Chondrocyte (in vitro differentiated cells): ENCODE measurements around the gene ARHGEF18. TPM values are rescaled to one million over a fixed set of nuclear protein-coding genes. Genes with fewer than 3 reads are reported as not detected.

ENCODE experiments used
- DNase-seq: peaks from one replicate; pipeline ENCODE4 v3.0.0; 2021; ENCODE audit warnings: mixed read lengths, low spot score
- H3K27ac Mint-ChIP-seq: one replicate; pipeline ENCODE4 v1.8.0; 2021; ENCODE audit warnings: mild to moderate bottlenecking, moderate library complexity, mixed read lengths; ENCODE audit not compliant: unreplicated experiment
- H3K27me3 Mint-ChIP-seq: 2 replicates; pipeline ENCODE4 v1.8.0; 2021; ENCODE audit warnings: low read depth, mixed read lengths
- H3K36me3 Mint-ChIP-seq: 2 replicates; pipeline ENCODE4 v1.8.0; 2021; ENCODE audit warnings: low read depth, mixed read lengths
- H3K4me1 Mint-ChIP-seq: 2 replicates; pipeline ENCODE4 v1.8.0; 2021; ENCODE audit warnings: low read depth, mild to moderate bottlenecking, mixed read lengths
- H3K4me3 Mint-ChIP-seq: one replicate; pipeline ENCODE4 v1.8.0; 2021; ENCODE audit warnings: mild to moderate bottlenecking, moderate library complexity, mixed read lengths; ENCODE audit not compliant: unreplicated experiment
- H3K9me3 Mint-ChIP-seq: 2 replicates; pipeline ENCODE4 v1.8.0; 2021; ENCODE audit warnings: low read depth, mixed read lengths
- total RNA-seq: library from RNA; stranded (reverse); gene quantifications from 3 replicates; pipeline ENCODE4 v1.2.1, GENCODE V29; 2021
- TF ChIP-seq, protein P1 (sequence below): fragments of 200-600 bp; sonication (generic); IDR thresholded peaks from 2 replicates; pipeline ENCODE4 v1.5.0; 2021; ENCODE audit warnings: antibody characterized with exemption, mild to moderate bottlenecking, moderate library complexity

The ARHGEF18 gene
- total RNA-seq, 1 donor from 2014 or later = 36.4 TPM

DNA sequence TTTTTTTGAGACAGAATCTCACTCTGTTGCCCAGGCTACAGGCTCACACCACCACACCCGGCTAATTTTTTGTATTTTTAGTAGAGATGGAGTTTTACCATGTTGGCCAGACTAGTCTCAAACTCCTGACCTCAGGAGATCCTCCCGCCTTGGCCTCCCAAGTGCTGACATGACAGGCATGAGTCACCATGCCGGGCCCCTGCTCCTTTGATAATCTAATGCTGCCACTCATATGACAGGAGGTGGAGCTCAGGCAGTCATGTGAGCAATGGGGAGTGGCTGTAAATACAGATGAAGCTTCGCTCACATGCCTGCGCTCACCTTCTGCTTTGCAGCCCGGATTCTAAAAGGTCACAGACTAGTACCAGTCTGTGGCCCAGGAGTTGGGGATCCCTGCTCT, 25.1 kb downstream of the ARHGEF18 start:
- TF ChIP-seq, protein P1, sequence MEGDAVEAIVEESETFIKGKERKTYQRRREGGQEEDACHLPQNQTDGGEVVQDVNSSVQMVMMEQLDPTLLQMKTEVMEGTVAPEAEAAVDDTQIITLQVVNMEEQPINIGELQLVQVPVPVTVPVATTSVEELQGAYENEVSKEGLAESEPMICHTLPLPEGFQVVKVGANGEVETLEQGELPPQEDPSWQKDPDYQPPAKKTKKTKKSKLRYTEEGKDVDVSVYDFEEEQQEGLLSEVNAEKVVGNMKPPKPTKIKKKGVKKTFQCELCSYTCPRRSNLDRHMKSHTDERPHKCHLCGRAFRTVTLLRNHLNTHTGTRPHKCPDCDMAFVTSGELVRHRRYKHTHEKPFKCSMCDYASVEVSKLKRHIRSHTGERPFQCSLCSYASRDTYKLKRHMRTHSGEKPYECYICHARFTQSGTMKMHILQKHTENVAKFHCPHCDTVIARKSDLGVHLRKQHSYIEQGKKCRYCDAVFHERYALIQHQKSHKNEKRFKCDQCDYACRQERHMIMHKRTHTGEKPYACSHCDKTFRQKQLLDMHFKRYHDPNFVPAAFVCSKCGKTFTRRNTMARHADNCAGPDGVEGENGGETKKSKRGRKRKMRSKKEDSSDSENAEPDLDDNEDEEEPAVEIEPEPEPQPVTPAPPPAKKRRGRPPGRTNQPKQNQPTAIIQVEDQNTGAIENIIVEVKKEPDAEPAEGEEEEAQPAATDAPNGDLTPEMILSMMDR = no peak
- no peak for DNase-seq
- H3K4me3 Mint-ChIP-seq = no peak overlapping the region
- H3K9me3 Mint-ChIP-seq = no peaks in the 10 kb centered on the region
- H3K27ac Mint-ChIP-seq = no peak overlapping the region
- H3K36me3 Mint-ChIP-seq = no peaks in the 10 kb centered on the region
- H3K4me1 Mint-ChIP-seq = peaks cover under 1% of the 10 kb centered on the region
- peaks cover under 1% of the 10 kb centered on the region for H3K27me3 Mint-ChIP-seq

DNA sequence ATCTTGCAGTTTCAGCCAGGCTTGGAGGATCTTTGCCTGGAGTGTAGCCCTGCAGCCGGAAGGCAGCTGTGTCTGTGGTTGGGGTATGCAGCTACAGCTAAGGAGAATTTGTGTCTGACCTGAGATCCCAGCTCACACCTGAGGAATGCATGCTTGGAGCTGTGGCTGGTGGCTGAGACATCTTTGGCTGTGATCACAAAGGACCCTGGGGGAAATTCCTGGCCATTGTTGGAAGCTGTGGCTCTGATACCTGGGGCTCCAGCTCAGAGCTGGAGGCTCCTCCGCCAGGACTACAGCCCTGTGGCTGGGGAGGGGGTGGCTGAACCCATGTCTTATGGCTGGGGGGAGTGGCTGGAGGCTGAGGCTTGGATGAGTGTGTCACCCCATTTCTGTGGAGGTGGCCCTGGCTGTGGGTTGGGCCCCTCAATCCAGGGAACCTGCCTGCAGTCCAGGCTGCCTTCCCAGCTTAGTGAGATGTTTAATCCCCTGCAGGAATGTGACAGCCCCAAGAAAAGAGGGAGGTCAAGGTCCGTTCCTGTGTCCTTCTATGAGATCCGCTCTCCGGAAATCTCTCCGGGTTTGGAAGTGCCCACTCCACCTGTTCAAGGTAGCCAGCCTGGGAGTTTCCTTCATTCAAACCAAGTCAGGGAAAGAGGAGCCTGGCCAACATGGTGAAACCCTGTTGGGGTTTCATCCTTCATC, 27.6 kb downstream of the ARHGEF18 start:
- H3K36me3 Mint-ChIP-seq = no peaks in the 10 kb centered on the region
- no peak overlapping the region for H3K4me3 Mint-ChIP-seq
- no peaks in the 10 kb centered on the region for H3K4me1 Mint-ChIP-seq
- TF ChIP-seq, protein P1 = no peak
- no peaks in the 10 kb centered on the region for H3K27me3 Mint-ChIP-seq
- DNase-seq = no peak
- no peaks in the 10 kb centered on the region for H3K9me3 Mint-ChIP-seq
- H3K27ac Mint-ChIP-seq = no peak overlapping the region

DNA sequence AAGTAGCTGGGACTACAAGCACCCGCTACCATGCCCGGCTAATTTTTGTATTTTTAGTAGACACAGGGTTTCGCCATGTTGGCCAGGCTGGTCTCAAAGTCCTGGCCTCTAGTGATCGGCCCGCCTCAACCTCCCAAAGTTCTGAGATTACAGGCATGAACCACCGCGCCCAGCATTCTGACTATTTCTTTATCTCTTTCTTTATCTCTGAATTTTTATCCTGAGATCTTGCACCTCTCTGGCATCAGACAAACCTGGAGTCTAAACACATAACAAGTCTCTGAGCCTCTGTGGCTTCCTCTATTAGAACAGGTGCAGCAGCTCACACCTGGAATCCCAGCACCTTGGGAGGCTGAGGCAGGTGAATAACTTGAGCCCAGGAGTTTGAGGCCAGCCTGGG, 28.5 kb downstream of the ARHGEF18 start:
- DNase-seq = no peak
- no peaks in the 10 kb centered on the region for H3K36me3 Mint-ChIP-seq
- TF ChIP-seq, protein P1 = no peak
- H3K9me3 Mint-ChIP-seq = no peaks in the 10 kb centered on the region
- no peaks in the 10 kb centered on the region for H3K4me1 Mint-ChIP-seq
- H3K27ac Mint-ChIP-seq = no peak overlapping the region
- no peaks in the 10 kb centered on the region for H3K27me3 Mint-ChIP-seq
- no peak overlapping the region for H3K4me3 Mint-ChIP-seq

DNA sequence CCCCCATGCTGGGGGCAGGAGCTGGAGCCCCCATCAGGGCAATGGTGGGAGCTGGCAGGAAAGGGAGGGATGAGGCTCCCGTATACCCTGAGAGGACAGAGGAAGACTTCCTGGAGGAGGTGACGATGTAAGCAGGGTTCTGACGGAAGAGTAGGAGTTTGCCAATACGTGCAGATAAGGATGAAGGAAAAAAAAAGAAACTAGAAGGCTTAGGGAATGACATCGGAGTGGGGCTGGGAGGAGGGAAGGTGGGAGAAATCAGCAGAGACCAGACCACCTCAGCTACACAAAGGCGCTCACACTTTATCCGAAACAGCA, 32.3 kb downstream of the ARHGEF18 start:
- no peaks in the 10 kb centered on the region for H3K4me1 Mint-ChIP-seq
- H3K36me3 Mint-ChIP-seq = no peaks in the 10 kb centered on the region
- peaks cover 3% of the 10 kb centered on the region for H3K27me3 Mint-ChIP-seq
- H3K9me3 Mint-ChIP-seq = no peaks in the 10 kb centered on the region
- H3K4me3 Mint-ChIP-seq = no peak overlapping the region
- DNase-seq = no peak
- TF ChIP-seq, protein P1 = no peak
- no peak overlapping the region for H3K27ac Mint-ChIP-seq

DNA sequence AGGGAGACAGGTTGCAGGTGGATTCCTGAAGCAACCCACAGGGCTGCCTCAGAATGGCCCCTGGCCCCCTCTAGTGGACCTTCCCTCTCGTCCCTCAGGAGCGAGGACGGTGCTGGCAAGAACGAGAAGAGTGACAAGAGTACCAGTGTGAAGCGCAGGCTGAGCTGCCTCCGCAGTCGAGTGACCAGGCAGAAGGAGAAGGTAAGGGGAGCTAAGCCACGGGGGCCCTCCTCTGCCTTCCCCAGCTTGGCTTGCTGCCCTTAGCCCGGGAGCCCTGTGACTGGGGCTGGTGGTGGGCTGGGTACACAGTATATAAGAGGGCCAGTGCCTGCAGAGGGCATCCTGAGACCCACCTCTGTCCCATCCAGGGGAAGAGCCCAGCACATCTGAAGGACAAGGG, 34.0 kb downstream of the ARHGEF18 start:
- Mint-ChIP-seq H3K4me1 (no peaks in the 10 kb centered on the region), H3K9me3 (no peaks in the 10 kb centered on the region), H3K36me3 (no peaks in the 10 kb centered on the region), H3K27ac (no peak overlapping the region), H3K27me3 (peaks cover 3% of the 10 kb centered on the region), H3K4me3 (no peak overlapping the region)
- no peak for DNase-seq
- TF ChIP-seq, protein P1 = no peak
